CD14-positive monocyte (primary cell): Measurements from ENCODE around the gene ATF6. TPM values are rescaled to one million over a fixed set of nuclear protein-coding genes. Genes with fewer than 3 reads are reported as not detected.

Experiments used
- DNase-seq, 3 donors: peaks; one replicate each; pipeline ENCODE4 v3.0.0-alpha.2; 2011 to 2022
- H2AFZ ChIP-seq: 2 replicates; pipeline ENCODE4 v1.6.0; 2012; ENCODE audit warnings: mild to moderate bottlenecking, low read depth, low read length, inconsistent platforms; ENCODE audit not compliant: insufficient read depth, poor library complexity, severe bottlenecking
- H3K27ac ChIP-seq, 2 donors: 1 replicate in 1 of 2; 2 replicates in 1 of 2; pipeline ENCODE4 v1.5.1; 2012 to 2013; ENCODE audit warnings: low read length in 2 of 2, control low read depth in 1 of 2, inconsistent platforms in 1 of 2, low read depth in 1 of 2, mild to moderate bottlenecking in 1 of 2
- H3K27me3 ChIP-seq, 2 donors: one replicate each; pipeline versions ENCODE4 v1.6.0 to v1.6.1; 2011 to 2013; ENCODE audit warnings: low read length in 2 of 2; ENCODE audit not compliant: control insufficient read depth in 2 of 2, insufficient read depth in 2 of 2
- H3K36me3 ChIP-seq, 2 donors: replicated peaks in 1 of 2; 1 replicate in 1 of 2; 2 replicates in 1 of 2; pipeline versions ENCODE4 v1.5.1 to v1.6.1; 2012 to 2013; ENCODE audit warnings: low read length in 2 of 2, control low read depth in 1 of 2, inconsistent platforms in 1 of 2, mild to moderate bottlenecking in 1 of 2; ENCODE audit not compliant: insufficient read depth in 2 of 2, control insufficient read depth in 1 of 2
- H3K4me1 ChIP-seq, 2 donors: 1 replicate in 1 of 2; 2 replicates in 1 of 2; pipeline versions ENCODE4 v1.5.1 to v1.6.1; 2012 to 2013; ENCODE audit warnings: low read length in 2 of 2, control low read depth in 1 of 2, inconsistent platforms in 1 of 2, mild to moderate bottlenecking in 1 of 2, moderate library complexity in 1 of 2; ENCODE audit not compliant: insufficient read depth in 2 of 2, control insufficient read depth in 1 of 2
- H3K4me2 ChIP-seq: replicated peaks from 2 replicates; pipeline ENCODE3; 2012; ENCODE audit warnings: low read length, moderate library complexity, mild to moderate bottlenecking; ENCODE audit not compliant: poor library complexity, severe bottlenecking; ENCODE audit errors: extremely low read depth
- H3K4me3 ChIP-seq, 3 experiments: fragments of 200-600 bp in 1 of 3; sonication (generic) in 1 of 3; replicated peaks in 1 of 3; 1 replicate in 2 of 3; 2 replicates in 1 of 3; pipeline ENCODE4 v1.5.1; 2011 to 2013; ENCODE audit warnings: low read length in 3 of 3, mild to moderate bottlenecking in 3 of 3, control low read depth in 2 of 3, low read depth in 2 of 3, inconsistent platforms in 1 of 3, moderate library complexity in 1 of 3
- H3K79me2 ChIP-seq: 2 replicates; pipeline ENCODE4 v1.6.0; 2012; ENCODE audit warnings: mild to moderate bottlenecking, control low read depth, inconsistent platforms, low read length, moderate library complexity; ENCODE audit not compliant: insufficient read depth
- H3K9ac ChIP-seq: 2 replicates; pipeline ENCODE4 v1.6.0; 2017; ENCODE audit warnings: low read length, mild to moderate bottlenecking; ENCODE audit not compliant: insufficient read depth, poor library complexity, severe bottlenecking
- H3K9me3 ChIP-seq, 2 donors: replicated peaks in 1 of 2; 1 replicate in 1 of 2; 2 replicates in 1 of 2; pipeline versions ENCODE4 v1.5.1 to v1.6.1; 2012 to 2013; ENCODE audit warnings: low read length in 2 of 2, control low read depth in 1 of 2; ENCODE audit not compliant: control insufficient read depth in 1 of 2, insufficient read depth in 1 of 2
- H4K20me1 ChIP-seq: 2 replicates; pipeline ENCODE4 v1.6.0; 2012; ENCODE audit warnings: mild to moderate bottlenecking, low read length, control low read depth, moderate library complexity; ENCODE audit not compliant: insufficient read depth
- H3K27ac Mint-ChIP-seq, 7 donors: one replicate each; pipeline ENCODE4 v1.8.0; 2020; ENCODE audit warnings: mild to moderate bottlenecking in 7 of 7, mixed read lengths in 7 of 7, moderate library complexity in 6 of 7, inconsistent platforms in 2 of 7
- H3K27me3 Mint-ChIP-seq, 3 donors: one replicate each; pipeline ENCODE4 v1.8.0; 2021 to 2022; ENCODE audit warnings: low read depth in 3 of 3, mild to moderate bottlenecking in 3 of 3, mixed read lengths in 3 of 3, moderate library complexity in 3 of 3, inconsistent platforms in 1 of 3
- H3K36me3 Mint-ChIP-seq, 2 donors: one replicate each; pipeline ENCODE4 v1.8.0; 2020; ENCODE audit warnings: mixed read lengths in 2 of 2, inconsistent platforms in 1 of 2, mild to moderate bottlenecking in 1 of 2
- H3K4me1 Mint-ChIP-seq: one replicate; pipeline ENCODE4 v1.8.0; 2020; ENCODE audit warnings: mild to moderate bottlenecking, mixed read lengths
- H3K4me3 Mint-ChIP-seq, 2 donors: one replicate each; pipeline ENCODE4 v1.8.0; 2020; ENCODE audit warnings: mild to moderate bottlenecking in 2 of 2, mixed read lengths in 2 of 2, moderate library complexity in 1 of 2
- H3K9me3 Mint-ChIP-seq, 7 donors: one replicate each; pipeline ENCODE4 v1.8.0; 2020 to 2022; ENCODE audit warnings: mixed read lengths in 7 of 7, mild to moderate bottlenecking in 6 of 7, moderate library complexity in 6 of 7, inconsistent platforms in 2 of 7
- CTCF ChIP-seq: fragments of 200-600 bp; IDR thresholded peaks from one replicate; pipeline ENCODE4 v1.8.0; 2022; ENCODE audit warnings: antibody characterized with exemption, mild to moderate bottlenecking
- WGBS: methylation state at CpG from one replicate; pipeline ENCODE4 v1.1.5; 2013; ENCODE audit warnings: missing lambda C conversion rate; ENCODE audit not compliant: insufficient coverage; 5-methylcytosine and 5-hydroxymethylcytosine counted together
- intact Hi-C, 2 donors: fragments of 100-400 bp; cut with micrococcal nuclease; formaldehyde crosslinking; loops; one replicate each; pipeline versions ENCODE4 v1.15.0 to v1.15.1; 2023
- polyA plus RNA-seq, 3 donors: library from polyadenylated mRNA; depleted of rRNA in 1 of 3; unstranded in 2 of 3; stranded (reverse) in 1 of 3; fragments of 300-500 nt in 2 of 3; fragments of >200 nt in 1 of 3; fragmentation: Illumina TruSeq in 2 of 3; gene quantifications; 1 replicate in 2 of 3; 2 replicates in 1 of 3; pipeline ENCODE4 v1.2.3, GENCODE V29; 2012 to 2021

The ATF6 gene
- polyA plus RNA-seq, 3 donors, result 13.4 to 25.6 (median 22.2) TPM

- whole genome bisulfite sequencing, result 98% methylated on average over 18 of the region's 22 CpGs
- Histone ChIP-seq H3K4me1 (peaks cover 3 to 8% of the 10 kb centered on the region in 2 donors), H3K9me3 (peaks cover 0 to 3% of the 10 kb centered on the region in 2 donors), H3K27ac (no peak overlapping the region), H4K20me1 (peaks cover 16% of the 10 kb centered on the region), H3K4me3 (no peak overlapping the region), H3K36me3 (peaks cover 35 to 61% of the 10 kb centered on the region in 2 donors), H2AFZ (no peak overlapping the region), H3K4me2 (no peak overlapping the region), H3K27me3 (no peaks in the 10 kb centered on the region), H3K9ac (no peak overlapping the region), H3K79me2 (no peaks in the 10 kb centered on the region)
- H3K27ac Mint-ChIP-seq, result peak overlapping the region in 1 of 7 donors; percentile 30
- peaks cover 0 to 2% (median 0%) of the 10 kb centered on the region in 3 donors for H3K27me3 Mint-ChIP-seq
- peaks cover 51% of the 10 kb centered on the region in 2 donors for H3K36me3 Mint-ChIP-seq
- peaks cover 0 to 8% (median 4%) of the 10 kb centered on the region in 7 donors for H3K9me3 Mint-ChIP-seq
- no peak overlapping the region for H3K4me3 Mint-ChIP-seq
- intact Hi-C loops, result no loop called here
- H3K4me1 Mint-ChIP-seq, result peaks cover 11% of the 10 kb centered on the region
- DNase-seq, result no peak
- no peak for TF ChIP-seq CTCF
Observed at GRCh38 chr1:161890574-161890973, 124.5 kb downstream of the ATF6 start.

- Histone ChIP-seq H3K27me3 (no peaks in the 10 kb centered on the region), H3K9me3 (no peaks in the 10 kb centered on the region), H3K79me2 (no peaks in the 10 kb centered on the region), H3K36me3 (peaks cover 0 to 5% of the 10 kb centered on the region in 2 donors), H2AFZ (no peak overlapping the region), H3K4me3 (no peak overlapping the region), H3K4me1 (no peaks in the 10 kb centered on the region), H3K27ac (no peak overlapping the region), H4K20me1 (peaks cover under 1% of the 10 kb centered on the region), H3K4me2 (no peak overlapping the region), H3K9ac (no peak overlapping the region)
- no peak overlapping the region for H3K4me3 Mint-ChIP-seq
- peaks cover 8 to 9% of the 10 kb centered on the region in 2 donors for H3K36me3 Mint-ChIP-seq
- intact Hi-C loops, result no loop called here
- H3K4me1 Mint-ChIP-seq, result no peaks in the 10 kb centered on the region
- H3K27me3 Mint-ChIP-seq, result no peaks in the 10 kb centered on the region
- TF ChIP-seq CTCF, result no peak
- no peak overlapping the region for H3K27ac Mint-ChIP-seq
- H3K9me3 Mint-ChIP-seq, result no peaks in the 10 kb centered on the region
- DNase-seq, result no peak
- no CpG with 5 or more reads among the region's 2 CpGs for WGBS
Observed at GRCh38 chr1:161899091-161899490, 133.0 kb downstream of the ATF6 start.
